Glutamatergic neuron (in vitro differentiated cells): ENCODE measurements around the gene SAE1. TPM values are rescaled to one million over a fixed set of nuclear protein-coding genes. Genes with fewer than 3 reads are reported as not detected.

Experiments
- DNase-seq: peaks from one replicate; pipeline ENCODE4 v3.0.0; 2022
- H3K27ac Mint-ChIP-seq: one replicate; pipeline ENCODE4 v1.8.0; 2020; ENCODE audit warnings: mild to moderate bottlenecking, mixed read lengths, inconsistent platforms; ENCODE audit not compliant: unreplicated experiment
- H3K27me3 Mint-ChIP-seq: one replicate; pipeline ENCODE4 v1.8.0; 2020; ENCODE audit warnings: mild to moderate bottlenecking, moderate library complexity, mixed read lengths, inconsistent platforms; ENCODE audit not compliant: unreplicated experiment
- H3K36me3 Mint-ChIP-seq: one replicate; pipeline ENCODE4 v1.8.0; 2020; ENCODE audit warnings: mild to moderate bottlenecking, mixed read lengths, inconsistent platforms; ENCODE audit not compliant: unreplicated experiment
- H3K4me1 Mint-ChIP-seq: one replicate; pipeline ENCODE4 v1.8.0; 2020; ENCODE audit warnings: mild to moderate bottlenecking, low read depth, mixed read lengths, inconsistent platforms; ENCODE audit not compliant: unreplicated experiment
- H3K4me3 Mint-ChIP-seq: one replicate; pipeline ENCODE4 v1.8.0; 2020; ENCODE audit warnings: mild to moderate bottlenecking, mixed read lengths, inconsistent platforms; ENCODE audit not compliant: unreplicated experiment
- H3K9me3 Mint-ChIP-seq: one replicate; pipeline ENCODE4 v1.8.0; 2020; ENCODE audit warnings: mild to moderate bottlenecking, moderate library complexity, mixed read lengths, inconsistent platforms; ENCODE audit not compliant: unreplicated experiment
- long read RNA-seq: library from polyadenylated mRNA; unstranded; transcript quantifications from one replicate; pipeline ENCODE4 v2.0.0, GENCODE V29; 2020; ENCODE audit not compliant: unreplicated experiment
- total RNA-seq: library from RNA; stranded (reverse); fragmentation: NEBNext Ultra II Directional; extraction: Animal tissue kit (Norgen Biotek cat#: 25700); gene quantifications from one replicate; pipeline ENCODE4 v1.2.1, GENCODE V29; 2021; ENCODE audit not compliant: unreplicated experiment
- TF ChIP-seq, protein P1 (sequence below): fragments of 200-600 bp; sonication (generic); IDR thresholded peaks from one replicate; pipeline ENCODE4 v1.5.0; 2021; ENCODE audit not compliant: partially characterized antibody, unreplicated experiment

The SAE1 gene
- 79.9 TPM for total RNA-seq
- long read RNA-seq, transcript SAE1-201 (9 exons, 2,049 nt): major isoform, 71 of 99 reads
- long read RNA-seq, partial matches to known transcripts: 5 of 99 reads
- long read RNA-seq, other reads (novel, unspliced or antisense): 19 of 99 reads

DNA sequence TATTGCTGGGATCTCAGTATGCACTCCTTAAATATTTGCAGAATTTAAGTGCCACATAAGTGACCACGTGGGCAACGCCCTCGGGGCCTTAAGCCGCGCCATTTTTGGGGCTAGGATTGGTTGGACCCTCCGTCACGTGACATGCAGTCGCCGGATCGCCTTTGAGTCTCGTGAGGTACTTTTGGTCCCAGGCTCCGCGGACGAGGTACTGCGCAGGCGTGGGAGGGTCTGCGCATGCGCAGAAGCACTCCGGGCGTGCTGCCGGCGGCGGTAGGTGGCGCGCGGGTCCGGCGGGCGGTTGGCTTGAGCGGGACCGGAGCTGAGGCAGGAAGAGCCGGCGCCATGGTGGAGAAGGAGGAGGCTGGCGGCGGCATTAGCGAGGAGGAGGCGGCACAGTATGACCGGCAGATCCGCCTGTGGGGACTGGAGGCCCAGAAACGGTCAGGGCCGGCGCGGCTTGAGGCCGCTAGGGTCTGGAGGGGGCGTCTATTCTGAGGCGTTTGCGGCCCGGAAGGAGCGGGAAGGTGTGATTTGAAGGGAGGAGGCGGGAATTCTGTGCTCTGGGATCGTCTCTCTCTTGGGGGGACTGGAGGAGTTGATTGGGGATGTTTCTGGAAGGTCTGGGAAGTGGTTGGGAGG lies at the start of gene SAE1:
SAE1 (plus strand) TSS at position 247 of the 639 bp plus-strand sequence; CDS start at position 343, 96 bp downstream.
- TF ChIP-seq, protein P1, sequence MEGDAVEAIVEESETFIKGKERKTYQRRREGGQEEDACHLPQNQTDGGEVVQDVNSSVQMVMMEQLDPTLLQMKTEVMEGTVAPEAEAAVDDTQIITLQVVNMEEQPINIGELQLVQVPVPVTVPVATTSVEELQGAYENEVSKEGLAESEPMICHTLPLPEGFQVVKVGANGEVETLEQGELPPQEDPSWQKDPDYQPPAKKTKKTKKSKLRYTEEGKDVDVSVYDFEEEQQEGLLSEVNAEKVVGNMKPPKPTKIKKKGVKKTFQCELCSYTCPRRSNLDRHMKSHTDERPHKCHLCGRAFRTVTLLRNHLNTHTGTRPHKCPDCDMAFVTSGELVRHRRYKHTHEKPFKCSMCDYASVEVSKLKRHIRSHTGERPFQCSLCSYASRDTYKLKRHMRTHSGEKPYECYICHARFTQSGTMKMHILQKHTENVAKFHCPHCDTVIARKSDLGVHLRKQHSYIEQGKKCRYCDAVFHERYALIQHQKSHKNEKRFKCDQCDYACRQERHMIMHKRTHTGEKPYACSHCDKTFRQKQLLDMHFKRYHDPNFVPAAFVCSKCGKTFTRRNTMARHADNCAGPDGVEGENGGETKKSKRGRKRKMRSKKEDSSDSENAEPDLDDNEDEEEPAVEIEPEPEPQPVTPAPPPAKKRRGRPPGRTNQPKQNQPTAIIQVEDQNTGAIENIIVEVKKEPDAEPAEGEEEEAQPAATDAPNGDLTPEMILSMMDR: no peak
- H3K9me3 Mint-ChIP-seq: peaks cover 10% of the 10 kb centered on the region
- peaks cover 16% of the 10 kb centered on the region for H3K27me3 Mint-ChIP-seq
- H3K27ac Mint-ChIP-seq: peak within 1 kb of the TSS; percentile 93
- H3K36me3 Mint-ChIP-seq: peaks cover 4% of the 10 kb centered on the region
- peak; percentile 97 for DNase-seq
- H3K4me3 Mint-ChIP-seq: peak within 1 kb of the TSS; percentile 100
- peaks cover 11% of the 10 kb centered on the region for H3K4me1 Mint-ChIP-seq

DNA sequence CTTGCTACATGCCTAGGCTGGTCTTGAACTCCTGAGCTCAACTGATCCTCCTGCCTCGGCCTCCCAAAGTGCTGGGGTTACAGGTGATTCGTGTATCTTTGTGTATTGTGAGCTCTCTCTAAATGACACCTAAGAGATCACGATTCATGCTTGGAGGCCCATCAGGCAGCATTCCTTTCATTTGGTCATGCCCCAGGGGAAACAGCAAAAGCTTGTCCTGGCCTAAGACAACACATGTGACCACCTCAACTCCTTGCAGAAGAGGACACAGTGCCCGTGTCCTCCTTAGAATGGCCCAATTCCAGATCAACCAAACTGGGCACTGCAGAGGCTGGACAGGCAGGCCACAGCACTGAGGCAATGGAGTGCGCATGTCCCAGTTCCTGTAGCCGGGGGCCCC lies 49.5 kb upstream of the SAE1 start:
- no peak overlapping the region for H3K27ac Mint-ChIP-seq
- H3K36me3 Mint-ChIP-seq: no peaks in the 10 kb centered on the region
- H3K27me3 Mint-ChIP-seq: peaks cover 1% of the 10 kb centered on the region
- TF ChIP-seq, protein P1: no peak
- no peaks in the 10 kb centered on the region for H3K9me3 Mint-ChIP-seq
- H3K4me1 Mint-ChIP-seq: peaks cover 6% of the 10 kb centered on the region
- no peak overlapping the region for H3K4me3 Mint-ChIP-seq
- no peak for DNase-seq

DNA sequence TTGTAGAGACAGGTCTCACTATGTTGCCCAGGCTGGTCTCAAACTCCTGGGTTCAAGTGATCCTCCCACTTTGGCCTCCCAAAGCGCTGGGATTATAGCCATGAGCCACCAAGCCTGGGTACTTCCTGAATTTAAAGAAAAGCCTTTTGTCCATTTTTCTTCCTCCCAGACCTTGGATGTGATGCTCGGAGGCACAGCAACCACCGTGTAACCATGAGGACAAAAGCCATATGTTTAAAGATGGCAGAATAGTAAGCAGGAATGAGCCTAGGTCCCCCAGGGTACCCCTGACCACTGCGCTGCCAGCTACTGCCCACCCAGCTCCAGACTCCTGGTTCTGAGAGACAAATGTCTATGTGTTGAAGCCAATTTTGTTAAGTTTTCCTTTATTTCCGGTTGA lies 48.1 kb upstream of the SAE1 start:
- no peak for DNase-seq
- TF ChIP-seq, protein P1: no peak
- H3K4me1 Mint-ChIP-seq: peaks cover 6% of the 10 kb centered on the region
- no peak overlapping the region for H3K4me3 Mint-ChIP-seq
- H3K27me3 Mint-ChIP-seq: peaks cover 1% of the 10 kb centered on the region
- H3K9me3 Mint-ChIP-seq: no peaks in the 10 kb centered on the region
- H3K36me3 Mint-ChIP-seq: no peaks in the 10 kb centered on the region
- H3K27ac Mint-ChIP-seq: no peak overlapping the region

DNA sequence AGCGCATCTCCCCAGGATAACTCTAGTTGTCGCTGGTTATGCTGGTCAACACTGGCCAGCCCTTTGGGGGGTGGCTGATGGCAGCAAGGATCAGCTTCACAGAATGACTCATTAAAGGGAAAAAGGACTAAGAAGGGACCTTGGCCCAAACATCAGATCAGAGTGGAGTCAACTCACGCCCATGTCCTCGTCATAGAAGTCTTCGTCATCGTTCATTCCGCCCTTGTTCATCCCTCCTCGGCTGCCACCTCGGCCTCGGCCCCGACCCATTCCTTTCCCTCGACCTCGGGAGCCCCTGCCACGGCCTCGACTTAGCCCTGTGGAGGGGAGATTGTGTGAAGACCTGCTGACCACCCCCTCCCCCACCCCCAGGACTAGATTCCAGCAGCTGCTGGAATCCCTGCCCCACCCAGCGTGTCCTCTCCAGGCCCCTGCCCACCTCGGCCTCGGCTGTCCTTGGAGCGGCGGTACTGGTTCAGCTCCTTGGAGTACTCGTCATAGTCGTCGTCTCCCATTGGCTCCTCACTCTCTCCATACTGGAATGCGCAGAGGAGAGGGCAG lies 45.7 kb upstream of the SAE1 start:
- no peaks in the 10 kb centered on the region for H3K36me3 Mint-ChIP-seq
- no peaks in the 10 kb centered on the region for H3K9me3 Mint-ChIP-seq
- no peak overlapping the region for H3K27ac Mint-ChIP-seq
- no peak overlapping the region for H3K4me3 Mint-ChIP-seq
- TF ChIP-seq, protein P1: no peak
- H3K27me3 Mint-ChIP-seq: peaks cover 1% of the 10 kb centered on the region
- H3K4me1 Mint-ChIP-seq: peaks cover 6% of the 10 kb centered on the region
- DNase-seq: no peak

DNA sequence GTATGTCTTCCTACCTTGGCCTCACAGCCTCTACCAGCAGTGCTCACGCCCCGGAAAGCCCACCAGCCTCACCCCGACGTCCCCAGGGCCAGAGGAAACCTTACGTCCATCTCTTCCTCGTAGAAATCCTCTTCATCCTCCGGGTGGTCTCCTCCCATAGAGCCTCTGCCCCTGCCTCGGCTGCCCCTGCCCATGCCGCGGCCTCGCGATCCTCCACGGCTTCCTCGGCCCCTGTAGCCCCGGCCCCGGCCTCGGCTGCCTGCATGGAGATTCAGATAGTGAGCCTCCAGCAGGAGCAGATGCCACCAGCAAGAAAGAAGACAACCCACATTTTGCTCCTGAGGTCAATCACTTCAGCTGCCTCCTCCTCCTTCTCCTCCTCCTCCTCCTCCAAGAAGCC lies 44.4 kb upstream of the SAE1 start:
- Mint-ChIP-seq H3K4me1 (no peaks in the 10 kb centered on the region), H3K9me3 (no peaks in the 10 kb centered on the region), H3K27ac (no peak overlapping the region), H3K27me3 (peaks cover 4% of the 10 kb centered on the region), H3K36me3 (no peaks in the 10 kb centered on the region), H3K4me3 (no peak overlapping the region)
- no peak for DNase-seq
- TF ChIP-seq, protein P1: no peak
